ENCODE data around the gene RHBDD2.
"Not testable (repeated sequence)": the region's sequence is repeated elsewhere in the genome, so short reads cannot be mapped to it uniquely, and the experiment has no call there.

Gene RHBDD2

DNA sequence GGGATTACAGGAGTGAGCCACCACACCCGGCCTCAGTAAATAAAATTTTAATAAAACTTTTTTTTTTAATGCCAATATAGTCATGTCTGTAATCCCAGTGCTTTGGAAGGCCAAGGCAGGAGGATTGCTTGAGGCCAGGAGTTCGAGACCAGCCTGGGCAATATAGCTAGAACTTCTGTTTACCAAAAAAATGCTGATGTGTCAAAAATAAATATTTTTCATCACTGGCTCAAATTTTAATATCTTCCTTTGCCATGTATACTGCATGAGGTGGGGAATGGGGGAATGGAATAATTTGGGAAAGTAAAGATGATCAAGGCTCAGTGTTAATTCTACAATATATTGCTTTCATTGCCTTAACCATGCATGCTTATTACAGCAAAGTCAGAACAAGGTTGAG is 10.7 kb upstream of the RHBDD2 start:
- no peak overlapping the region for H3K4me3 ChIP-seq (ENCODE audit: low read depth, low read length)
- TF ChIP-seq, protein P1, sequence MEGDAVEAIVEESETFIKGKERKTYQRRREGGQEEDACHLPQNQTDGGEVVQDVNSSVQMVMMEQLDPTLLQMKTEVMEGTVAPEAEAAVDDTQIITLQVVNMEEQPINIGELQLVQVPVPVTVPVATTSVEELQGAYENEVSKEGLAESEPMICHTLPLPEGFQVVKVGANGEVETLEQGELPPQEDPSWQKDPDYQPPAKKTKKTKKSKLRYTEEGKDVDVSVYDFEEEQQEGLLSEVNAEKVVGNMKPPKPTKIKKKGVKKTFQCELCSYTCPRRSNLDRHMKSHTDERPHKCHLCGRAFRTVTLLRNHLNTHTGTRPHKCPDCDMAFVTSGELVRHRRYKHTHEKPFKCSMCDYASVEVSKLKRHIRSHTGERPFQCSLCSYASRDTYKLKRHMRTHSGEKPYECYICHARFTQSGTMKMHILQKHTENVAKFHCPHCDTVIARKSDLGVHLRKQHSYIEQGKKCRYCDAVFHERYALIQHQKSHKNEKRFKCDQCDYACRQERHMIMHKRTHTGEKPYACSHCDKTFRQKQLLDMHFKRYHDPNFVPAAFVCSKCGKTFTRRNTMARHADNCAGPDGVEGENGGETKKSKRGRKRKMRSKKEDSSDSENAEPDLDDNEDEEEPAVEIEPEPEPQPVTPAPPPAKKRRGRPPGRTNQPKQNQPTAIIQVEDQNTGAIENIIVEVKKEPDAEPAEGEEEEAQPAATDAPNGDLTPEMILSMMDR (IDR thresholded peaks at IDR 0.05; ENCODE audit: low read depth, low read length) = no peak

DNA sequence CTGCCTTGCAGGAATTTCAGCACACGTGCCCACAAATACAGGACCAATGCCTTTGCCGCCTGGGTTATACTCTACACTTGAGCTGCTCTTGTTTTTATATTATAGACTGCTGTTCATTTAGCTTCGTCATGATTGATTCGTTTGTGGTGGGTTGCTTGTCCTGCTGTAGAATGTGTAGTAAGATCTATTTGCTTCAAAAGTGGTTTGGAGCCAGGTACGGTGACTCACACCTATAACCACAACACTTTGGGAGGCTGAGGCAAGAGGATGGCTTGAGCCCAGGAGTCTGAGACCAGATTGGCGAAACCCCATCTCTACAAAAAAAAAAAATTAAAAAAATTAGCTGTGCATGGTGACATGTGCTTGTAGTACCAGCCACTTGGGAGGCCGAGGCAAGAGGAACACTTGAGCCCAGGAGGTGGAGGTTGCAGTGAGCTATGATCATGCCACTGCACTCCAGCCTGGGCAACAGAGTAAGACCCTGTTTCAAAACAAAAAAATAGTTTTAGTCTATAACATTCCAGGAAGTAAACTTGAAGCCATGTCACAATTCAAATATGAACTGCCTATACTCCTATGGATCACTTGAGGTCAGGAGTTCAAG is 9.0 kb upstream of the RHBDD2 start:
- TF ChIP-seq, protein P1 (IDR thresholded peaks at IDR 0.05; ENCODE audit: low read depth, low read length) = no peak
- no peak overlapping the region for H3K4me3 ChIP-seq (ENCODE audit: low read depth, low read length)

DNA sequence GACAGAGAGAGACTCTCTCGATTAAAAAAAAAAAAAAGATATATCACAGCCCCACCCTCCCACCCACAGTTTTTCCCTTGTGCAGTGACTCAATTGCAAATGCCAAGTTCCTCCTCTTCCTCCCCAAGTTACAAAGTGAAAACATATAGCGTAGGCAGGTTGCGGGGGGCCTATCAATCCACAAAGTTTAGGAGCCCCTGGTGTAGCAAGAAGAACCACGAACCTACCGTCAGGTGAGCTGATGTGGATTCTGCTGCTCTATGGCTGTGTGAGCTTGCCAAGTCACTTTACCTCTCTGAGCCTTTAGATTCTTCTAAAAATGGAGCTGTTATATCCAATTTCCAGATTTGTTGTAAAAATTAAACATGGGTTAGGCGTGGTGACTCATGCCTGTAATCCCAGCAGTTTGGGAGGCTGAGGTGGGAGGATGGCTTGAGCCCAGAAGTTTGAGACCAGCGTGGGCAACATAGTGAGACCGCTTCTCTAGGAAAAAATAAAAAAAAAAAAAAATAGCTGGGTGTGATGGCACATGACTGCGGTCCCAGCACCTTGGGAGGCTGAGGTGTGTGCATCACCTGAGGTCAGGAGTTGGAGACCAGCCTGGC is 8.2 kb upstream of the RHBDD2 start:
- TF ChIP-seq, protein P1 (IDR thresholded peaks at IDR 0.05; ENCODE audit: low read depth, low read length) = no peak
- H3K4me3 ChIP-seq (ENCODE audit: low read depth, low read length) = no peak overlapping the region

DNA sequence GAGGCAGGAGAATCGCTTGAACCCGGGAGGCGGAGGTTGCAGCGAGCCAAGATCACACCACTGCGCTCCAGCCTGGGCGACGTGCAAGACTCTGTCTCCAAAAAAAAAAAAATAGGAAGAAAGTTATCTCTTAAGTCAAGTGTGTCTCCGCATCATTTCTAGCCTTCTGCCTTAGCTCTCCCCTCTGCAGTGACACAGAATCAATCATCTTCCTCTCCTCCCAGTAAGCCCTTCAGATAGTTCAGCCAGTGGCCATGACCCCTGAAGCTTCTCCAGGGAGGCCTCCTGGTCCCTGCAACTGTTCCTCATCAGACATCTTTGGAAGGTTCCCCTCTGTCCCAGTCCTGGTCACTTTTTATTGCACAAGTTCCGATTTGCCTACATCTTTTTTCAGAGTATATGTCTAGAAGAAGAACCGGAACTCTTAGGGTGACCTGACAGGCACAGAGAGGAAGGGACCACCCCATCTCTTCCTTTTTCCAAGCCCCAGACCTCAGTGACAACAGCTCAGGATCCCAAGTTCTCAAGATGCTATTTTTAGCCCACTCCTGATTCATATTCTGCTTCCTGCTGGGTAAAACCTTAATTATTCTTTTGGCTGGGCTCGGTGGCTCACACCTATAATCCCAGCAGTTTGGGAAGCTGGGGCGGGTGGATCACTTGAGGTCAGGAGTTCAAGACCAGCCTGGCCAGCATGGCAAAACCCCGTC is 6.6 kb upstream of the RHBDD2 start:
- TF ChIP-seq, protein P1 (IDR thresholded peaks at IDR 0.05; ENCODE audit: low read depth, low read length) = no peak
- H3K4me3 ChIP-seq (ENCODE audit: low read depth, low read length) = no peak overlapping the region

DNA sequence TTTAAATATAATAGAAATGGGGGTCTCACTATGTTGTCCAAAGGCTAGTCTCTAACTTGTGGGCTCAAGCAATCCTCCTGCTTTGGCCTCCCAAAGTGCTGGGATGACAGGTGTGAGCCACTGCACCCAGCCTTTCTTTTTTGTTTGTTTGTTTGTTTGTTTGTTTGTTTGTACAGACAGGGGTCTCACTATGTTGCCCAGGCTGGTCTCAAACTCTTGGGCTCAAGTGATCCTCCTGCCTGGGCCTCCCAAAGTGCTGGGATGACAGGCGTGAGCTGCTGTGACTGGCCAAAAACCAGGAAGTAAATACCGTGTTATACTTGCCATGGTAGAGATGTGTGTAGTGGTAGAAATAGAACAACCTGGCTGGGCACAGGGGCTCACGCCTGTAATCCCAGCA is 4.7 kb upstream of the RHBDD2 start:
- not testable (repeated sequence) for H3K4me3 ChIP-seq (ENCODE audit: low read depth, low read length)

DNA sequence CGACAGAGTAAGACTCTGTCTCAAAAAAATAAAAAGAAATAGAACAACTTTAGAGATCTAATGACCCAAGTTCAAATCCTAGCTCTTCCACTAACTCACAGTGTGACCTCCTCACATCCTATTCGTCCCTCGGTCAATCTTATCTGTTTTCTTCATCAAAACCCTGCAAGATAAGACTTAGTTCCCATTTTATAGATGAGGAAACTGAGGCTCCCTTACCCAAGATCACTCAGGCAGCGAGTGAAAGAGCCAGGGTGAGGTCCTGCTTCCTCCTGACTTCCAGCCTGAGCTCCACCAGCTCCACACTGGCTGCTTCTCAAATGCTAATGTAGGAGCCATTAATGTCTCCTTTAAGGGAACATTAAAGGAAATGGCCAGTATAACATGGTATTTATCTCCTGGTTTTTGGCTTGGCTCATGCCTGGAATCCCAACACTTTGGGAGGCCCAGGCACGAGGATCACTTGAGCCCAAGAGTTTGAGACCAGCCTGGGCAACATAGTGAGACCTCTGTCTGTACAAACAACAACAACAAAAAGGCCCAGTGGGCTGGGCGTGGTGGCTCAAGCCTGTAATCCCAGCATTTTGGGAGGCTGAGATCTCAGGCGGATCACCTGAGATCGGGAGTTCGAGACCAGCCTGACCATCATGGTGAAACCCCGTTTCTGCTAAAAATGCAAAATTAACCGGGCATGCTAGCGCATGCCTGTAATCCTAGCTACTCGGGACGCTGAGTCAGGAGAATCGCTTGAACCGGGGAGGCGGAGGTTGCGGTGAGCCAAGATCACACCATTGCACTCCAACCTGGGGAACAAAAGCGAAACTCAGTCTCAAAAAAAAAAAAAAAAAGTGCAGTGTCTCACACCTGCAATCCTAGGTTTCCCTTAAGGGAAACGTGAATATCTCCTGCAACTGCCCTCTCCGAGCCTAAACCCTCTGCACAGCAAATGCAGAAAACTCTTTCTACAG is 3.4 kb upstream of the RHBDD2 start:
- no peak overlapping the region for H3K4me3 ChIP-seq (ENCODE audit: low read depth, low read length)
- TF ChIP-seq, protein P1 (IDR thresholded peaks at IDR 0.05; ENCODE audit: low read depth, low read length) = no peak

DNA sequence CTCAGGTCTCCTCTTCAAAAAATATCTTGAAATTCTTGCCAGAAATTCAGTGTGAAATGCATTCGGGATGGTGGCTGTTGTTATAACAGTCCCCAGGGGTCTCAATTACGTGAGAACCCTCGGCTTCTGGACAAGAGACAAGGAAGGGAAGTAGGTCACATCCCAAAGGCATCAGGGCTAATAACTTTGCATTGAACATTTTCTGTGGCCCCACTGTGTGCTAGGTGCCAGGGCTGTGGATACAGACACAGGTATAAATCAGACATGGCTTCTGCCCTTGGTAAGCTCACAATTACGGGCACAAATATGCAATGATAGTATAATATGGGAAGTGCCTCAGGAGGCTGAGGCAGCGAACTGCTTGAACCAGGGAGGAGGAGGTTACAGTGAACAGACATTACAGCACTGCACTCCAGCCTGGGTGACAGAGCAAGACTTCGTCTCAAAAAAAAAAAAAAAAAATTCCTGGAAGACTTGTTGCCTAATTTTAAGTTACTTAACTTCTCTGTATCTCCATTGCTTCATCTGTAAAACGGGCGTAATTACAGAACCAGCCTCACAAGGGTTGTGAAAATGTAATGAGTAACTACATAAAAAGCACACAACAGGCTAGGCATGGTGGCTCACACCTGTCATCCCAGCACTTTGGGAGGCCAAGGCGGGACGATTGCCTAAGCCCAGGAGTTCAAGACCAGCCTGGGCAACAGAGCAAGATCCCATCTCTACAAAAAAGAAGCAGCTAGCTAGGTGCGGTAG is 2.5 kb upstream of the RHBDD2 start:
- TF ChIP-seq, protein P1 (IDR thresholded peaks at IDR 0.05; ENCODE audit: low read depth, low read length) = no peak
- H3K4me3 ChIP-seq (ENCODE audit: low read depth, low read length) = no peak overlapping the region

Measured in WI38 (cell line).